GM21825 (cell line): ENCODE measurements around the gene MYBPC2.
"Not testable (repeated sequence)": the region's sequence is repeated elsewhere in the genome, so short reads cannot be mapped to it uniquely, and the experiment has no call there.

Experiments used
- ATAC-seq: cut with Tn5 transposase; IDR thresholded peaks from one replicate; pipeline ENCODE4 v1.9.1; 2021; ENCODE audit warnings: mild to moderate bottlenecking, moderate library complexity; ENCODE audit not compliant: unreplicated experiment

MYBPC2 gene

GRCh38 chr19:50457300-50457699, 24.6 kb downstream of the MYBPC2 start:
- ATAC-seq, result no peak

GRCh38 chr19:50458396-50459066, 25.8 kb downstream of the MYBPC2 start:
- ATAC-seq, result no peak

GRCh38 chr19:50459067-50459456, 26.4 kb downstream of the MYBPC2 start:
- no peak for ATAC-seq

- no peak for ATAC-seq
Observed at GRCh38 chr19:50459638-50460037, 26.9 kb downstream of the MYBPC2 start.

DNA sequence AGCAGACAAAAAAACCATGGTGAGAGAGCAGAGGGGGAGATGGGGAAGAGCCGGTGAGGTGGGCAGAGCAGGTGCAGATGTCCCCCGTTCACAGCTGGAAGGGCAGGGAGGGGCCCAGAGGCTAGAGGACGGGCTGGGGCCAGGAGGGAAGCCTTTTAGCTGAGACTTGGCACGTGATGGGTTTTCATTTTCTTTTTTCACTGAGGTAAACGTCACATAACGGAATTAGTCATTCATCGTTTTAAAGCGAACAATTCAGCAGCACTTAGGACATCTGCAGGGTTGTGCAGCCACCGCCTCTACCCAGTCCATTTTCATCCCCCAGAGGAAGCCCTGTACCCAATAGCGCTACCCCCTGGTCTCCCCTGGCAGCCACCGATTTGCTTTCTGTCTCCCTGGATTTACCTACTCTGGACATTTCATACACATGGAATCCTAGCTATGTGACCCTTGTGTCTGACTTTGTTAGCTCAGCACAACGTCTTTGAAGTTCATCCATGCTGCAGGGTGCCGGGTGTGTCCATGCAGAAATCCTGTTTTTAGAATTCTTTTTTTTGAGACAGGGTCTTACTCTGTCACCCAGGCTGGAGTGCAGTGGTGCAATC, 27.6 kb downstream of the MYBPC2 start:
- peak; percentile 62 for ATAC-seq

- ATAC-seq, result peak; percentile 54
Observed at GRCh38 chr19:50461066-50461875, 28.6 kb downstream of the MYBPC2 start.

GRCh38 chr19:50462970-50463369, 30.3 kb downstream of the MYBPC2 start:
- no peak for ATAC-seq

- no peak for ATAC-seq
Observed at GRCh38 chr19:50464348-50464747, 31.7 kb downstream of the MYBPC2 start.

GRCh38 chr19:50465000-50465399, 32.3 kb downstream of the MYBPC2 start:
- no peak for ATAC-seq

DNA sequence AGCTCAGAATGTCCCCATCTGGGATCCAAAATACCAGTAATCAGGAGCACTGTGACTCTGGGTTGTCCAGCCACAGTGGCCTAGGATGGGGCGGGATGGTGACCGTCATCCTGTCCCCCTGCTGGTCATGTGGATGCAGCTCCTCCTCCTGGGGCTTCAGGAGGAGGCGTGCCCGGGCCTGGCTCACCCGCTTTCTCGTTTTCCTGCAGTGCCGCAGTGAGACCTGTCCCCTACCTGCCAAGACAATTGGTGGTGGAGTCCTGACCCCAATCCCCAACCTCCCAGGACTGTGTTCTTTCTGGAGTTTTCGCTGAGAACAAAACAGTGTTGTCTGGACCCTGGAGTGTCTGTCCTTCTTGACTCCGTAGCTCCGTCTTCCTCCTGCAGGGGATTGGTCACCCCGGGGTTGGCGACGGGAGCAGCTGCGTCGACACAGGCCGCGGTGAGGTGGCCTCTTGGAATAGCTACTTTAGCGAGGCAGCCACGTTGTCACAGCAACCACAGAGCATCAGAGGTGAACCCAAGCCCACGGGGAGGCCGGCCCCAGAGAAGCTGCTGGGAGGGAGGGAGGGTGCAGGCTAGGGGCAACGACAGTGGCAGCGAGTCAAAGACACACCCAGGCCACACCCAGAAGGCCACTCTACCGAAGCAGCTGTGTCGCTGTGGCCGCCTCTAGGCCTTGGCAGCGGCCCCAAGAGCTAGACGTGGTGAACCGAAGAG, 33.5 kb downstream of the MYBPC2 start:
- ATAC-seq, result no peak

DNA sequence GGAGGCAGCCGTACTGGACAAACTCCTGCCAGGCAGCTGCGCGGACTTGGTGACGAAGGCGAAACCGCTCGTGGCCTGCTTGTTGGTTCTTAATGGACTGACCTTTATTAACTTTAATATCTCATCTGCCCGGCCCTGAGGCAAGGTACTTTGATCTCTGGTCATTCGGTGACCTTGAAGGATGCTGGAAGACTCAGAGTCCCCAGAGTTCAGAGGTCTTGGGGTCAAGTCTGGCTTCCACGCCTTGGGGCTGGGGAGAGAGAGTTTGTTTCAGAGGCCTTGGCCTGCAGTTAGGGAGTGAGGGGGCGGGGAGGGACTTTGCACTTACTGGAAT, 34.0 kb downstream of the MYBPC2 start:
- no peak for ATAC-seq

GRCh38 chr19:50467566-50467965, 34.9 kb downstream of the MYBPC2 start:
- ATAC-seq, result no peak

- no peak for ATAC-seq
Observed at GRCh38 chr19:50468818-50469217, 36.1 kb downstream of the MYBPC2 start.

GRCh38 chr19:50473336-50473735, 40.6 kb downstream of the MYBPC2 start:
- ATAC-seq, result not testable (repeated sequence)

GRCh38 chr19:50475101-50475568, 42.4 kb downstream of the MYBPC2 start:
- ATAC-seq, result no peak

- no peak for ATAC-seq
Observed at GRCh38 chr19:50475736-50476223, 43.1 kb downstream of the MYBPC2 start.

DNA sequence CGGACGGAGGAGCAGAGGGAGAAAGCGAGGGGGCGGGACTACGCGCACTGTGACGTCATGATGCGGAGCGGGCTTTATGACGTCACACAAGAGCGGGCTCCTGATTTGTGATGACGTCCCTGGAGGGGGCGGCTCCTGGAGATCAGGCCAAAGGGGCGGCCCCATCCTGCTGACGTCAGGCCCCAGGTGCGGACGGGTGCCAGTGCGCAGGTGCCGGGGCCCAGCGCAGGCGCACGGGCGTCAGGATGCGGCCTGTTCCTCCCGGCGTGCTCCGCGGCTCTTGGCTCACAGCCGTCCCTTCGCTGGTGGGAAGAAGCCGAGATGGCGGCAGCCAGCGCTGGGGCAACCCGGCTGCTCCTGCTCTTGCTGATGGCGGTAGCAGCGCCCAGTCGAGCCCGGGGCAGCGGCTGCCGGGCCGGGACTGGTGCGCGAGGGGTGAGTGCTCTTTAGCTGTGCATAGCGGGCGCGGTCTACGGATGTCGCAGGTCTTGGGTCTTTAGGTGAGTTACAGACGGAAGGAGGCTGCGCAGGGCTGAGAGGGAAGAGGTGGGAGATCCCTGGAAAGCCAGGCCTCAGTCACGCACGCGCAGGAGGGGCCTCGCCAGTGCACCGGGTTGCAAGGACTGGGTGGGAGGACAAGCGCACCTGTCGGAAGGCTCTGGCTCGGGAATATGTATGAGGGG, 43.7 kb downstream of the MYBPC2 start, which contains the start of the genes EMC10 and GARIN5A:
Gene EMC10, plus strand, starts transcription at position 284 of the 683 bp plus-strand sequence. Its CDS starts 38 bp downstream, at position 322.
Gene GARIN5A, minus strand, starts transcription at position 625 of the 683 bp plus-strand sequence. Its CDS starts 460 bp downstream, at position 165.
- ATAC-seq, result peak; percentile 73

DNA sequence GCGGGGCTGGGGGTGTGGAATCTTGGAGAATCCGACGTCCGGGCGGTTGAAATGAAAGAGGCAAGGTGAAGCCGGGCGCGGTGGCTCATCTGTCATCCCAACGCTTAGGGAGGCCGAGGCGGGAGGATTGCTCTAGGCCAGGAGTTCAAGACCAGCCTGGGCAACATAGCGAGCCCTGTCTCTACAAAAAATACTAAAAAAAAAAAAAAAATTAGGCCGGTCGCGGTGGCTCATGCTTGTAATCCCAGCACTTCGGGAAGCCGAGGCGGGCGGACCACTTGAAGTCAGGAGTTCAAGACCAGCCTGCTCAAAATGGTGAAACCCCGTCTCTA, 44.2 kb downstream of the MYBPC2 start:
- ATAC-seq, result no peak

DNA sequence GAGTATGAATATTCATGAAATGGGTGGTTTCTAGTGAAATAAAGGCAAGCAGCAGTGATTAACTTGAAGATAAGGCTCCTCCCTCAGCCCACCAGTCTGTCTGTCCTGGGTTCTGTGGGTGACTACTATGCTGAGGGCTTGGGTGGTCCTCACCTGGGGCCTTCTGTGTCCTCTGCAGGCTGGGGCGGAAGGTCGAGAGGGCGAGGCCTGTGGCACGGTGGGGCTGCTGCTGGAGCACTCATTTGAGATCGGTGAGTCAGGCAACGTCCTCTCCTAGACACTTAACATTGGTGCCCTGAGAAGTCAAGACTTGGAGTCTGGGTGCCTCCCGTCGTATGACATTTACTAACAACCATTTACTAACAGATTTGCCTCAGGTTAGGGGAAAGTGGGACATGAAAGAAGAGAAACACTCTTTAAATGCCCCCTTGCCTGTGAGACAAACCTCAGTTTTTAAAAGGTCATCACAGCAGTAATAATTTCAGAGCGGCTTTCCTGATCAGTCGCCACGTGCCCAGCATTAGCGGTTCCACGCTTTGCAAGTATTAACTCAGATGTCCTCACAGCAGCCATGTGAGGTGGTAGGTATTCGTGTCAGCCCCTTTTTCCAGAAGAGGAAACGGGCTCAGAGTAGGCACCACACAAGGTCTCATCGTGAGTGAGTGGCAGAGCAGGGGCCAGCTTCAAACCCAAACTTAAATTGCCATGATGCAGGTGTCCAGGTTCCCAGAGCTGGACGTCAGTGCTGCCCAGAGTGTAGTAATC, 45.2 kb downstream of the MYBPC2 start:
- no peak for ATAC-seq
